Smooth muscle cell of the brain vasculature (primary cell): ENCODE results near the gene POPDC2.
"Not testable (repeated sequence)": the region's sequence is repeated elsewhere in the genome, so short reads cannot be mapped to it uniquely, and the experiment has no call there.

Source experiments
- DNase-seq: peaks from one replicate; pipeline ENCODE4 v3.0.0-alpha.2; 2012; ENCODE audit warnings: low read depth, low spot score

Gene POPDC2

DNA sequence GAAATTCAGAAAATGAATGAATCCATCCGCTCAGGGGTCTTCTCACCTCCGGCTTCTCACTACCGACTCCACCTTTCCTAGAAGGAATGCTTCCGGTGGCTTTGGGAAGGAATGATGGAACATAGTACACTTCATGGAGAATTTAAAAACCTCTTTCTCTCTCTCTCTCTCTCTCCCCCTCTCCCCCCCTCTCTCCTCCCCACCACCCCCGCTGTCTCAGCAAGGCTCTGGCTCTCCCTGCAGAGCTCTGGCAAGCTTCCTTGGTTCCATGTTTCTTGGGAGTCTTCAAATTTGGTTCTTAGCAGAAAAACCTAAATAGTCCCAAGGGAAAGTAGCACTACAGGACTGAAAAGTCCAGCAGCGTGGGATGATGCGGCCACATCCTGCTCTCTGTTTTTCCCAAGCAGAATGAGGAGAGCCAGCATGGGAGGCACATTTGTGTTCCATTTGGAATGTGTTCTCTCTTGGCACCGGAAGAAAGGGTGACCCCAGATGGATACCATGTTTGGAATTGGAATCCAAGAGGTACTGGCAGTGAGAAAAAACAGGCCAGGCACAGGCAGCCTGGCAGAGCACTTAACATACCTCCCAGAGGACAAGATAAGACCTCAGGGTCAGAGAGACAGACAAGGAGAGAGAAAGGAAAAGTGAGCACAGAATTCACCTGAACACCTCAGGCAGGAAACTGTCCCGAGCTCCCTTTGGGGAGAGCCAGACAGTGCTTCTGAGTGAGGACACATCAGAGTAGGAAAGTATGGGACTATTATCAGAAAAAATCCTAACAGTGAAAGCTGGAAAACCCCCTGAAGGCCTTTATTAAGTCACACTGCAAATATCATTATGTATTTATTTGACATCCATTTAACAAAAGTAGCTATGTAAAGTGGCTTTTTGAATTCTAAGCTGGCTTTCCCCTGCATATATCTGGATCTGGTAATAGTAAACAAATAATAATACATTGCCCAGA lies at the start of gene POPDC2:
POPDC2 (minus strand) TSS at position 116 of the 967 bp plus-strand sequence. CDS start 166 bp downstream, outside the sequence.
- DNase-seq: no peak

DNA sequence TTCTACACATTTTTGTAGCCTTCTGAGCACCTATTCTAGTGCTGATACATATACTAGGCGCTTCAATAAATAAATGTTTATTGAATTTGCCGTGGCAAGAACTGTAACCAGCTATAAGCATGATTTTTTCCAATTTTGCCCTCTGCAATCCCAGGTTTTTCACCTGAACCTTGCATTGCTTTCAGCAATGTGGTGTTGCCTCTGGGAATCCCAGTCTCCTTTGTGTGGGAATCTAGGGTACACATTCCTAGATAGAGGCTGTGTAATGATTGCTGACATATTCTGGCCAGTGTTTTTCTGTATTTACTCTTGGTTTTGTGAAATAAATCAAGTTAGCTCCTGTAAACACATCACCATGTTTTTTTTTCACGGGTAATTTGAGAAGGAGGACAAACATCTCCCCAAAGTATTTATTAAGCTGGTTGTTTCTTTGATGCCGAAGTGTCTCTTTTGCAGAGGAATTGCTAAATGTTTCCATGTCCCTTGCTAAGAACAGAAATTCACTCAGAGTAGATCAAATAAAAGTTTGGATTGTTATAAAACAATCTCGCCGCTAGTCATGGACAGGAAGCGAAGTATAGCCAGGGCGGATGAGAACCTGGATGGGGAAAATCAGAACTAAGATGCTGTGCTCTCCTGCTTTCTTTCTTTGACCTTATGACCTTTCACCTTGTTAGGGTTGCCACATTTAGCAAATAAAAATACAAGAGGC lies 43.6 kb upstream of the POPDC2 start:
- no peak for DNase-seq

GRCh38 chr3:119702530-119703527 lies 42.4 kb upstream of the POPDC2 start, which contains the start of gene CFAP91:
CFAP91 (plus strand) TSS chr3:119703022; CDS start chr3:119703099, 77 bp downstream.
- DNase-seq: peak; percentile 59

DNA sequence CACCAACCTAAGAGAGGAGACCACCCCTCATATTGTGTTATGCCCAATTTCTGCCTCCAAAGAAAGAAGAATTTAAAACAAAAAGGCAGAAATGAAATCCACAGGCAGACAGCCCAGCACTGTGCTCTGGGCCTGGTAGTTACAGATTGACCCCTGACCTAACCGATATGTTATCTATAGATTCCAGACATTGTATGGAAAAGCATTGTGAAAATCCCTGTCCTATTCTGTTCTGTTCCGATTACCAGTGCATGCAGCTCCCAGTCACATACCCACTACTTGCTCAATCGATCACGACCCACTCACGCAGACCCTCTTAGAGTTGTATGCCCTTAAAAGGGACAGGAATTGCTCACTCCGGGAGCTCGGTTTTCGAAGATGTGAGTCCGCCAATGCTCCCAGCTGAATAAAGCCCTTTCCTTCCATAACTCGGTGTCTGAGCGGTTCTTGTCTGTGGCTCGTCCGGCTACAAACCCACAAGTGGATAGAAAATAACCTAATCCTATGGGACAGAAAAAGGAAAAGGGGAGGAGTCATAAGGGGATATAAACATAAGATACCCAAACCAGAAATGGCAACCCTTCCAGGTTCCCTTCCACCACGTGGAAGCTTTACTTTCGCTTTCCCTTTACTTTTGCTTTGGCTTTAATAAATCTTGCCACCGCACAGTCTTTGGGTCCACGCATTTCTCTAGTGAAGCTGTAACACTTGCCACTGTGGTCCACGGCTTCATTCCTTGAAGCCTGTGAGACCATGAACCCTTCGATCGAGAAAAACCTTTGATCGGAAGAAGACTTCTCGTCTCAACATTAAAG lies 40.7 kb upstream of the POPDC2 start:
- DNase-seq: no peak

- DNase-seq: no peak
Observed at GRCh38 chr3:119700269-119700919, 40.0 kb upstream of the POPDC2 start.

- no peak for DNase-seq
Observed at GRCh38 chr3:119697394-119697793, 37.0 kb upstream of the POPDC2 start.

- no peak for DNase-seq
Observed at GRCh38 chr3:119695480-119695879, 35.1 kb upstream of the POPDC2 start.

- DNase-seq: no peak
Observed at GRCh38 chr3:119690043-119690656, 29.8 kb upstream of the POPDC2 start.

DNA sequence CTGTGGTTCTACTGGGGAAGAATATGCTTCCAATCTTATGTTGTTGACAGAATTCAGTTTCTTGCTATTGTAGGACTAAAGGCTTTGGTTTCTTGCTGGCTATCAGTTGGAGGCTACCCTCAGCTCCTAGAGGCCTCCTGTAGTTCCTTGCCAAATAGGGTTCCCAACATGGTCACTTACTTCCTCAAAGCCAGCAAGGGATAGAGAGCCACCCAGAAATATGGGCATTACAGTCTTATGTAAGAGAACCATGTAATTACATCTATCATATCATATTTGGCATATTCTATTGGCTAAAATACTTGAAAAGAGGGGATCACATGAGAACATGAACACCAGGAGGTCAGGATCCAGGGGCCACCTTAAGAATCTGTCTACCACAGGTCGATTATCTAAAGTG lies 23.0 kb upstream of the POPDC2 start:
- DNase-seq: no peak

DNA sequence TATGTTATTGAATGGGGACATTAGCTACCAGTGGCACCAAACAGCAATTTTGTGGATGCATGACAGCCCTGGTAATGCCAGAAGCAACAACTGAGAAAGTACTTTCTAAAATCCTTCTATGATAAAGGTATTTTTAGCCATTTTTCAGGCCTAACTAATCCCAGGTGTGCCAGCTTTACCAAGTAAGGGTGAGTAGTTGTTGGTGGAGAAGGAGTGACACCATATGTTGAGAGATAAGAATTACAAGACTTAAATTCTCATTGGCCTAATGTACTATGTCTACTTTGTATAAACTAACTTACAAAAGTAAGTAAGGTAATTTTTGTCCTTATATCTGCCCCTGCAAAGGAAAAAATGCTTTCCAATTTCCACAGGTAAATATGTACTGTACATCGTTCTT lies 20.9 kb upstream of the POPDC2 start:
- no peak for DNase-seq

DNA sequence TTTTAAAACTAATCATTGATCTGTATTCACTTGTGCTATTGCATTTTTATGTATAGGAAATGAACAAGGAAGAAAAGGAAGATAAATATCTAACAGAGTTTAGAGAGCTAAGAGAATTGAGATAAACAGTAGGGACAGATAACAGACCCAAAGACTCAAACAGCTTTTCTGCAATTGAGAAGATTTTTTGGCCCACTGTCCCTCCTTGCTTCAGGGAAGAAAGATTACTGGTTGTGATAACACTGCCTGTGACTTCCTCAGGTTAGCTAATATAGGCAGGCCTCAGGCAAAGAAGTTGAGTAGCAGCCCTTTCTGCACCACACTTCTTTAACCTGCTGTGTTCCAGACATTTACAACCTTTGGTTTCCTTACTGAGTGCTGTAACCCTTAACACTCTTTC lies 19.5 kb upstream of the POPDC2 start:
- no peak for DNase-seq

- DNase-seq: not testable (repeated sequence)
Observed at GRCh38 chr3:119678209-119678608, 17.8 kb upstream of the POPDC2 start.

DNA sequence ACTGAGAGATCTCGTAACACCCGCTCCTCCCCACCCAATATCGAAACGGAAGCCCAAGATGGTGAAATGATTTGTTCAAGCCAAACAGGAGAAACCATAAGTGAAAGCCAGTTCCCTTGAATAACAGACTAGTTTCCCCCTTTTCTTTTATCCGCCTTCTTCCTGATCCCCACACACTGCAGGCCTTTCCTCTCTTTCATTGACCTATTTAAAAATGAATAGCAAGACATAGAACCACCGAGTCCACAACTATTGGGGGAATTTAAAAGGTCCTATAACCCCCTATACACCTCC lies 17.2 kb upstream of the POPDC2 start:
- DNase-seq: no peak

DNA sequence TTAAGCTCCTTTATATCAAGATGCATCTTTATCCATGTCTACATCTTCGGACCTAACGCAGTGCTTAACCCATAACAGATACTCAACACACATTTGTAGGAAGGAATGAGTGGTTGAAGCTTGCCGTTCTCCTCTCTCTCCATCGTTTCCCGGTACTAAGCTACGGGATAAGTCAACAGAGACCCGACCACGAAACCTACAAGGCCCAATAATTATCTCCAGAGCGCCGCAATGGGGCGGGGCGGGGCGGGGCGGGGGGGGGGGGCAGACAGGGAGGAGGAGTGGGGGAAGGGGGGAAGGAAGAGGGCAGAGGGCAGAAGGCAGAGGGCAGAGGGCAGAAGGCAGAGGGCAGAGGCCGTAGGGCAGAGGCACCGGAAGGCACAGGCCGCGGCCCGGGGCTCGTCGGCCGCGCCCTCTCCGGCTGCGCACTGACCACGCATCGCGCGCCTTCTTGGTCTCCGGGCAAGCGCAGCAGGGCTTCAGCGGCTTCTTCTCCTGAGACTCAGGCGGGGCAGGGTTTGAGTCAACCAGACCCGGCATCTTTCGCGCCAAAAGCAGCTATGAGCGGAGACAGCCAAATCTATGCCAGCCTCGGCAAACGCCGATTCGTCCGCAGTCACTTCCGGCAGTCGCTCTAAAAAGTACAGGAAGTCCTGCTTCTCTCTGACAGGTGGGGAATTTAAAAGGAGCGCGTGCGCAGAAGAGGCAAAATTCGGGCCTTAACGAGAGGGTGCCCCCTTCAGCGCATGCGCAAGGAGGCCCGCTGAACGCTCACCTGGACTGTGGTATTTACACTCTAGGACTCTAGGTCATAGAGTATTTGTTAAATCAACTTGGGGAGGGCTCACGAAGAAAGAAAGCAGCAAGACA lies 16.6 kb upstream of the POPDC2 start, which contains the start of gene COX17:
COX17 (minus strand) TSS at position 636 of the 870 bp plus-strand sequence; CDS start at position 540, 96 bp downstream.
- DNase-seq: peak; percentile 85

DNA sequence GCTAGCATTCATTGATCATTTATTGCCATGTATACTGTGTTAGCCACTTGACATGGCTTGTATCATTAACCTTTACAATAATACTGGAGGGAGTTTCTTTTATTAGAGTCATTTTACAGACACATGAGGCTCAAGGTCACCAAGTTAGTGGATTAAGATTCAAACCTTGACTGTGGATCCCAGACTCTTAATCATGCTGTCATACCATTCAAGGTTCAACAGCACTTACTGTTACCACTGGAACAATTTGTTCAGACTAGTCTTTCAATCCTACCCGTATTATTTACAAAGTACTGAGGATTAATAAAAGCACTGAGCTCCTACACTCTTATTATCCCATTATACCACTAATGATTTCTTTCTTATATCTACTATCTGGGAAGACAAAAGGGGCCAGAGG lies 15.6 kb upstream of the POPDC2 start:
- DNase-seq: no peak

DNA sequence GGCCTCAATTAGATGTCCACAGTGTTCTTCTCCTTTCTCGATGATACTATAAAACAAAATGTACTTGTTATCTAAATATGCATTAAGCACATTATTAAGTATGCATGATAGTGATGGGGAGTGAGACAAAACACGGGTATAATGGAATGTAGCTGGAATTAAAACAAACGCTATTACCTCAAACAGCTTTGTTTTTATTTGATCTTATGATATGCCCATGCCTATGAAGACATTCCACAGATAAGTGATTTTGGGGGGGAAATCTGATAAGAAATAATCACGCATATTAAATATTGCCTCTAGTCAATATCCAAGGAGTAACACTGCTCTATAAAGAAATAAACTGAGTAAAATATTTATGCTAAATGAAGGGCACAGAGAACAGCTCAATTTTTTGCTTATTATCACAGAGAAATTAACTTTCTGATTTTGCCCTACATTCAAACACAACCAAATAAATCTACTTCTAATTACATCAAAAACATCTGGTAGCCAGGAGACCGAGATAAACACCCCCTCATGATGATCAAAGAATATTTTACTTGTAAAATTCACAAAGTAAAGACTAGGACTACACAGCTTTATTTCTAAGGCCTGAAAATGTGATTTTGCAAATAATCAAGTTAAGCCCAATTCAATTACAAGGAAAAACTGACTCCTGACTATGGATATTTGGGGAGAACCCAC lies 14.9 kb upstream of the POPDC2 start:
- no peak for DNase-seq

- no peak for DNase-seq
Observed at GRCh38 chr3:119673875-119674274, 13.5 kb upstream of the POPDC2 start.

DNA sequence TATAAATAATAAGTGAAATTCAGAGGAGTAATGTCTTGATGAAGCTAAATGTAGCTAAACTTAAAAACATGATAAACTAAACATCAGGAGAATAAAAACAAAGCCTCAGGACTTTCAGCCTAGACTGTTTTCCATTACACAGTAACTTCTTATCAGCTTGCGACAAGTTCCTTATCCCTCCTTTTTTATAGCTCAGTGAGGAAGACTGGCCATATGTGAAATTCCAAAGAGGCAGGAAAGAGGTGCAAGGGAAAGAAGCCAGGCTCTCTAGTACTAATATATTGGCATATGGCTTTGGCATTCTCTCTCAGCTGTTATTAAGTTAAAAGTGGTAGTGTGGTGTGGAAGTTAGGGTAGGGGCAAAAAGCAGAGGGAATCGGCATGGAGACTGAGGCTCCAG lies 12.4 kb upstream of the POPDC2 start:
- DNase-seq: no peak
